ENCODE data around the gene TMC8.
"Not testable (repeated sequence)": the region's sequence is repeated elsewhere in the genome, so short reads cannot be mapped to it uniquely, and the experiment has no call there.

Gene TMC8, protein sequence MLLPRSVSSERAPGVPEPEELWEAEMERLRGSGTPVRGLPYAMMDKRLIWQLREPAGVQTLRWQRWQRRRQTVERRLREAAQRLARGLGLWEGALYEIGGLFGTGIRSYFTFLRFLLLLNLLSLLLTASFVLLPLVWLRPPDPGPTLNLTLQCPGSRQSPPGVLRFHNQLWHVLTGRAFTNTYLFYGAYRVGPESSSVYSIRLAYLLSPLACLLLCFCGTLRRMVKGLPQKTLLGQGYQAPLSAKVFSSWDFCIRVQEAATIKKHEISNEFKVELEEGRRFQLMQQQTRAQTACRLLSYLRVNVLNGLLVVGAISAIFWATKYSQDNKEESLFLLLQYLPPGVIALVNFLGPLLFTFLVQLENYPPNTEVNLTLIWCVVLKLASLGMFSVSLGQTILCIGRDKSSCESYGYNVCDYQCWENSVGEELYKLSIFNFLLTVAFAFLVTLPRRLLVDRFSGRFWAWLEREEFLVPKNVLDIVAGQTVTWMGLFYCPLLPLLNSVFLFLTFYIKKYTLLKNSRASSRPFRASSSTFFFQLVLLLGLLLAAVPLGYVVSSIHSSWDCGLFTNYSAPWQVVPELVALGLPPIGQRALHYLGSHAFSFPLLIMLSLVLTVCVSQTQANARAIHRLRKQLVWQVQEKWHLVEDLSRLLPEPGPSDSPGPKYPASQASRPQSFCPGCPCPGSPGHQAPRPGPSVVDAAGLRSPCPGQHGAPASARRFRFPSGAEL

GRCh38 chr17:78130437-78131101 lies at the start of gene TMC8:
TSS of gene TMC8 (plus strand) at chr17:78130771. CDS start at chr17:78131589, 818 bp downstream.
- DNase-seq (ENCODE audit: extremely low read depth in 1 of 2, low read depth in 1 of 2), result no peak

GRCh38 chr17:78081551-78081950 lies 49.0 kb upstream of the TMC8 start:
- no peak for DNase-seq (ENCODE audit: extremely low read depth in 1 of 2, low read depth in 1 of 2)

- DNase-seq (ENCODE audit: extremely low read depth in 1 of 2, low read depth in 1 of 2), result not testable (repeated sequence)
Measured at GRCh38 chr17:78082355-78082872, 48.2 kb upstream of the TMC8 start.

GRCh38 chr17:78082988-78083387 lies 47.6 kb upstream of the TMC8 start:
- no peak for DNase-seq (ENCODE audit: extremely low read depth in 1 of 2, low read depth in 1 of 2)

- no peak for DNase-seq (ENCODE audit: extremely low read depth in 1 of 2, low read depth in 1 of 2)
Measured at GRCh38 chr17:78086740-78087139, 43.8 kb upstream of the TMC8 start.

DNA sequence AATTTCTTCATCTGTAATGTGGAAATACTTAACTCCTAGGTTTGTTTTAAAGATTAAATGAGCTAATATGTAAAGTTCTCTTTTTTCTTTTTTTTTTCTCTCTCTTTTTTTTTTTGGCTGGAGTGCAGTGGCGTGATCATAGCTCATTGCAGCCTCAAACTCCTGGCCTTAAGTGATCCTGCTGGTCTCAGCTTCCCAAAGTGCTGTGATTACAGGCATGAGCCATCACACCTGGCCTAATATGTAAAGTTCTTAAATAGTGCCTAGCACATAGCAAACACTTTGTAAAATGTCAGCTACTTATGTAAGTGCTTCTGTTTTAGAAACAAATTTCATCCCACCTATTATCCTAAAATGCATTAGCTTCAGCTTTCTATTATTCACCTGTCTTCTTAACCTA lies 42.0 kb upstream of the TMC8 start:
- no peak for DNase-seq (ENCODE audit: extremely low read depth in 1 of 2, low read depth in 1 of 2)

GRCh38 chr17:78089576-78090281 lies 40.8 kb upstream of the TMC8 start:
- DNase-seq (ENCODE audit: extremely low read depth in 1 of 2, low read depth in 1 of 2), result no peak

DNA sequence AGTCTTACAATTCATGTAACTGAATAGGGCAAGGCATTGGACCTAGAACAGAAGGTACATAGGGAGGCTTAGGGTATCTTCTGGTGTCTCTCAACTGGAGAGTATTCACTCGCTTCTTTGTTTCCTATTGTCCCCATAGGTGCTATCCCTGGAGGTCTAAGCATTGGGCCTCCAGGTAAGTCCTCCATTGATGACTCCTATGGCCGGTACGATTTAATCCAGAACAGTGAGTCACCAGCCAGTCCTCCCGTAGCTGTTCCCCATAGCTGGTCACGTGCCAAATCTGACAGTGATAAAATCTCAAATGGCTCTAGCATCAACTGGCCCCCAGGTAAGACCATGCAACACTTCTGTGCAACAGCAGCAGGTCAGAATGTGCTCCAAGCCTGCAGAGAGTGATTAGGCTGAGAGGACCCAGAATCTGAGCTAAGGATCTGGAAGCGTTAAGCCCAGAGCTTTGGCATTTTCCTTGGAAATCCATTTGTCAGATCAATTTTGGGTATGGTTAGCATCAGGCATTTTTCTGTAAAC lies 37.7 kb upstream of the TMC8 start:
- no peak for DNase-seq (ENCODE audit: extremely low read depth in 1 of 2, low read depth in 1 of 2)

- no peak for DNase-seq (ENCODE audit: extremely low read depth in 1 of 2, low read depth in 1 of 2)
Measured at GRCh38 chr17:78095035-78095434, 35.5 kb upstream of the TMC8 start.

GRCh38 chr17:78096093-78096492 lies 34.5 kb upstream of the TMC8 start:
- DNase-seq (ENCODE audit: extremely low read depth in 1 of 2, low read depth in 1 of 2), result no peak

DNA sequence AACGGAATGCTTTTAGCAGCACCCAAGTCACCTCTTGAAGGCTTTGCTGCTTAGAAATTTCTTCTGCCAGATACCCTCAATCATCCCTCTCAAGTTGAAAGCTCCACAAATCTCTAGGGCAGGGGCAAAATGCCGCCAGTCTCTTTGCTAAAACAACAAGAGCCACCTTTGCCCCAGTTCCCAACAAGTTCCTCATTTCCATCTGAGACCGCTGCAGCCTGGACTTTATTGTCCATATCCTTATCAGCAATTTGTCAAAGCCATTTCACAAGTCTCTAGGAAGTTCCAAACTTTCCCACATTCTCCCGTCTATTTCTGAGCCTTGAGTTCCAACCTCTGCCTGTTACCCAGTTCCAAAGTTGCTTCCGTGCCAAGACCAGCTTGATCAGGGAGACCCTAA lies 29.5 kb upstream of the TMC8 start:
- DNase-seq (ENCODE audit: extremely low read depth in 1 of 2, low read depth in 1 of 2), result no peak

DNA sequence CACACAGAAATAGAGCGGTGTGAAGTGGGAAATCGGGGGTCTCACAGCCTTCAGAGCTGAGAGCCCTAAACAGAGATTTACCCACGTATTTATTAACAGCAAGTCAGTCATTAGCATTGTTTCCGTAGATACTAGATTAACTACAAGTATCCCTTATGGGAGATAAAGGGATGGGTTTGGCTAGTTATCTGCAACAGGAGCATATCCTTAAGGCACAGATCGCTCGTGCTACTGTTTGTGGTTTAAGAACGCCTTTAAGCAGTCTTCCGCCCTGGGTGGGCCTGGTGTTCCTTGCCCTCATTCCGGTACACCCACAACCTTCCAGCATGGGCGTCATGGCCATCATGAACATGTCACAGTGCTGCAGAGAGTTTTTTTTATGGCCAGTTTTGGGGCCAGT lies 29.0 kb upstream of the TMC8 start:
- DNase-seq (ENCODE audit: extremely low read depth in 1 of 2, low read depth in 1 of 2), result no peak

DNA sequence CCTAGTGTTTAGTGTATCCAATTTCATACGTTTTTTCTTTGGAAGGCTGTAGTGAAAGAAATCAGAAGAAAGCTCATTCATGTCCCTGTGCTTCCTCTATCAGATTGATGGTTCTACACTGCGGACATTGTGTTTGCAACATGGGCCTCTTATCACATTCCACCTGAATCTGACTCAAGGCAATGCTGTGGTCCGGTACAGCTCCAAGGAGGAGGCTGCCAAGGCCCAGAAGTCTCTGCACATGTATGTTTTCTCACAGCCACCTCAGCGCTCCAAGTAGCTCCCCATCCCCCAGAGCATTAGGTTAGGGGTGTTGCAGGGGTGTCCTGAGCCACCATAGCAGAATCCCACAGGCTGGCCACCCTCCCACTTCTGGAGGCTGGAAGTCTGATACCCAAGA lies 27.3 kb upstream of the TMC8 start:
- no peak for DNase-seq (ENCODE audit: extremely low read depth in 1 of 2, low read depth in 1 of 2)

DNA sequence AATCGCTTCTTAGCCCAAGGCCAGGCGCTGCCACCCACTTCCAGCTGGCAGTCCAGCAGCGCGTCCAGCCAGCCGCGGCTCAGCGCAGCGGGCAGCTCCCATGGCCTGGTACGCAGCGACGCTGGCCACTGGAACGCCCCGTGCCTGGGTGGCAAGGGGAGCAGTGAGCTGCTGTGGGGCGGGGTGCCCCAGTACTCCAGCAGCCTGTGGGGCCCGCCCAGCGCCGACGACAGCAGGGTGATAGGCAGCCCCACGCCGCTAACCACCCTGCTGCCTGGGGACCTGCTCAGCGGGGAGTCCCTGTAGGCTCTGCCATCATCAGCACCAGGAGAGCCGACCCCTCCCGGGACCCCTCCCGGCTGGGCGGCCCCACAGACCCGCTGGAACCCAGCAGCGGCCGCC lies 26.0 kb upstream of the TMC8 start:
- no peak for DNase-seq (ENCODE audit: extremely low read depth in 1 of 2, low read depth in 1 of 2)

GRCh38 chr17:78105101-78105500 lies 25.5 kb upstream of the TMC8 start:
- DNase-seq (ENCODE audit: extremely low read depth in 1 of 2, low read depth in 1 of 2), result no peak

- DNase-seq (ENCODE audit: extremely low read depth in 1 of 2, low read depth in 1 of 2), result no peak
Measured at GRCh38 chr17:78105551-78105950, 25.0 kb upstream of the TMC8 start.

DNA sequence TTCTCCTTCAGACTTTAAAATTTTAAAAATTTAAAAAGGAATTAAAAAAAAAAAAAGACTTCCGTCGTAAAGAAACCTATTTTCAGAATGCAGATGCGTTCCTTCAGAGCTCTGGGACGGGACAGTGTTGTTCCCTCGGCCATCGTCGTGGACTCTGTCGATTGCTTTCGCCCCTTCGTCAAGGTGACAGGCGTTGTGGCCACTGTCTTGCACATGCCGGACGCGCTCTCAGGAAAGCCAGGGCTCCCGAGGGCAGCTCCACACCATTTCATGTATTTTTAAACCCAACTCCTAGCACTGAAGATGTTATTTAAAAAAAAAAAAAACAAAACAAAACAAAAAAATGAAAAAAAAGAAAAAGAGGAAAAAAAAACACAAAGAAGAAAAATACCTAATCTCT lies 24.4 kb upstream of the TMC8 start:
- no peak for DNase-seq (ENCODE audit: extremely low read depth in 1 of 2, low read depth in 1 of 2)

DNA sequence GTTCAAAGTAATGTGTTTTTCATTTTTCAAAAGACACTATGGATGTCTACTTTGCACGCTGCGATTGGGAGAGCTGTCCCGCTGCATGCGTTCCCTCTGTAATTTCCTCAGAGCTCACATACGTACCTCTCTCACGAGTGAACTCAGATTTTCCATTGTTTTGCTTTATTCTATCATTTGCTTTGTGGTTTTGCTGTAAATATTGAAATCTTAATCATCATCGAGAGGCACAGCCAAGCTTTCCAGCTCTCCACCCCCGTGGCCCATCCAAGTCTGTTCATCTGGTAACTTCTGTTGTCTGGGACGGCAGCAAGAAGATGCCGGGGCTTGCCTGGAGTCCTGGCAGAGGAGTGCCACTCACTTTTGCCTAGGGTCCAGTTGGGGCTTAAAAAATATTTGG lies 23.1 kb upstream of the TMC8 start:
- DNase-seq (ENCODE audit: extremely low read depth in 1 of 2, low read depth in 1 of 2), result no peak

DNA sequence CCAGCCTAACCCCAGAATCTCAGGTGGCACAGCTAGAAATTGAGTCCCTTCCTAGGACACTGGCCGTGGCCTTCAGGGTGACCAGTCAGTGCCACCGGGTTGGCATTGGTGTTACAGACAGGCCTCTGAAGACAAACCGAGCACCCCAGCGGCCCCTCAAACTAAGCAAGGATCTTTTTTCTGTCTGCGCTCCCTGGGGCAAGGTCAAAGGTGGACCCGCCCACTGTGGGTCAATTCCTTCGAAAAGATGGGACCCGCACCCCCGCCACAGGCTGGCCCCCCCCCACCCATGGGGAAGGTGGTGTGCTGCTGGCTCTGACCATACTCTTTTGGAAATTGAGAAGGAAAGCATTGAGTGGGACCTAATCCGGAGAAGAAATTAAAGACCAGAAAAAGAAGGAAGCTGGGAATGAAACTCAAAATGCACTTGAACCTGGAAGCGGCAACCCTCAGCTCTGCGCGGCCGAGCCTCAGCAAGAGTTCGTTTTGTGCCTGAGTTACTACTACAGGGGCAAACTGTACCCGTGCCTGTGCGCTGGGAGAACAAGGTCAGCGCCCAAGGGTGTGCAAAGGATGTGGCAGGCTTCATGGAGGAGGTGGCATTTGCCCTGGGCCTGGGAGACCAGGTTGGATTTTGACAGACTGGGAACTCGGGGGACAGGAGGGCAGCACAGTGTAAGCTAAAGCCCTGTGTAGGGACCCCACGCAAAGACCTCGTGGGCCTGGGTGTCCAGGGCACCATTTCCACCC lies 22.4 kb upstream of the TMC8 start:
- no peak for DNase-seq (ENCODE audit: extremely low read depth in 1 of 2, low read depth in 1 of 2)
